ENCODE data around the gene ADAT3.

ADAT3 gene

DNA sequence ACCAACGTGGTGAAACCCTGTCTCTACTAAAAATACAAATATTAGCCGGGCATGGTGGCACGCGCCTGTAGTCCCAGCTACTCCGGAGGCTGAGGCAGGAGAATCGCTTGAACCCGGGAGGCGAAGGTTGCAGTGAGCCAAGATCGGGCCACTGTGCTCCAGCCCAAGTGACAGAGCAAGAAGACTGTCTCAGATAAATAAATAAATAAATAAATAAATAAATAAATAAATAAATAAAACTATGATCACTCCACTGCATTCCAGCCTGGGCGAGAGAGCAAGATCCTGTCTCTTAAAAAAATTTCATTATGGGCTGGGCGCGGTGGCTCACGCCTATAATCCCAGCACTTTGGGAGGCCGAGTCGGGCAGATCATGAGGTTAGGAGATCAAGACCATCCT, 18.8 kb upstream of the ADAT3 start (continued):
- TF ChIP-seq ZNF121 (tag by site-specific recombination; IDR thresholded peaks at IDR 0.05): peak; percentile 39; the same call in 1 of the 2 replicates

DNA sequence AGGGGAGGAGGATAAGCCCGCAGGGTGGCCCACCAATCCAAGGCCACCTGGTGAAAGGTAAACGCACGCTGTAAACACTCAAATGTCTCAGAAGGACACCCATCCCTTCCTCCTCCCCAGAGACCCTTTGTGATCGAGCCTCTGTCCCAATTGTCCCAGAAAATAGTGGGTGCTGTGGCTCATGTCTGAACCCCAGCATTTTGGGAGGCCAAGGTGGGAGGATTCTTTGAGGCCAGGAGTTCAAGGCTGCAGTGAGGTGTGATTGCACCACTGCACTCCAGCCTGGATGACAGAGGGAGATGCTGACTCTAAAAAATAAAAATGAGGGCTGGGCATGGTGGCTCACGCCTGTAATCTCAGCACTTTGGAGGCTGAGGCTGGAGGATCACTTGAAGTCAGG, 16.8 kb upstream of the ADAT3 start:
- ChIA-PET CTCF (interaction anchor here (0.6 kb wide), 1 partner anchor 14 kb away, joined by 5 read pairs; no protein-coding TSS in a partner anchor), POLR2A (no interaction called here)
- Histone ChIP-seq H3K27ac (ENCODE audit: extremely low read depth, low read depth, low read length) (no peak overlapping the region), H3K4me1 (ENCODE audit: control insufficient read depth, insufficient read depth, low read length) (peaks cover 8% of the 10 kb centered on the region), H3K9me3 (ENCODE audit: control insufficient read depth, insufficient read depth, low read depth, low read length) (no peaks in the 10 kb centered on the region), H3K4me3 (ENCODE audit: low read depth, low read length) (no peak overlapping the region), H3K36me3 (ENCODE audit: control insufficient read depth in 2 of 2, insufficient read depth in 1 of 2, low read length in 2 of 2) (no peaks in the 10 kb centered on the region)
- no peak for TF ChIP-seq ZNF585B (tag by site-specific recombination; IDR thresholded peaks at IDR 0.05)
- no peak for TF ChIP-seq ZNF350 (tag by site-specific recombination; IDR thresholded peaks at IDR 0.05)

DNA sequence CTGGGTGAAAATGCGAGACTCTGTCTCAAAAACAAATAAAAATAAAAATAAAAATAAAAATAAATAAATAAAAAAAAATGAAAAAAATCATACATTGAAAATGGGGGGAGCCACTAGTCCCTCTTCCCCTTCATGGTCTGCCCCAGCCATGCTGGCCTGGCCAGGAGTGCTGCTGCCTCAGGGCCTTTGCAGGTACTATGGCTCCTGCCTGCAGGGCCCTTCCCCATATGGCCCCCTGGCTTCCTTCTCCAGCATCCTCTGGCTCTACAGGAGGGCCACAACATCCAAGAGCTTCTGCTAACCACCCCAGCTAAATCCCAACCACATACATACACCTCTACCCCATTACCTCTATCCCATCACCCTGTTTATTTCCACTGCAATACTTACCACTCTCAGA, 15.3 kb upstream of the ADAT3 start:
- Histone ChIP-seq H3K27ac (ENCODE audit: extremely low read depth, low read depth, low read length) (no peak overlapping the region), H3K4me1 (ENCODE audit: control insufficient read depth, insufficient read depth, low read length) (no peaks in the 10 kb centered on the region; the same call in 1 of the 2 replicates), H3K9me3 (ENCODE audit: control insufficient read depth, insufficient read depth, low read depth, low read length) (no peaks in the 10 kb centered on the region), H3K4me3 (ENCODE audit: low read depth, low read length) (no peak overlapping the region), H3K36me3 (ENCODE audit: control insufficient read depth in 2 of 2, insufficient read depth in 1 of 2, low read length in 2 of 2) (no peaks in the 10 kb centered on the region)
- TF ChIP-seq ZNF664 (tag by site-specific recombination; IDR thresholded peaks at IDR 0.05) (no peak), GLIS1 (tag by site-specific recombination; IDR thresholded peaks at IDR 0.05) (peak; percentile 37; the same call in 1 of the 2 replicates), SCRT2 (tag by site-specific recombination; IDR thresholded peaks at IDR 0.05) (no peak), ZNF335 (tag by site-specific recombination; conservative IDR thresholded peaks at IDR 0.05) (peak; percentile 39; the same call in 1 of the 2 replicates), ZNF623 (tag by site-specific recombination; IDR thresholded peaks at IDR 0.05) (peak; percentile 93), ZNF658 (tag by site-specific recombination; IDR thresholded peaks at IDR 0.05) (no peak), GLIS2 (tag by site-specific recombination; IDR thresholded peaks at IDR 0.05) (peak; percentile 15; the same call in 1 of the 2 replicates)
- TF ChIP-seq, protein P1, sequence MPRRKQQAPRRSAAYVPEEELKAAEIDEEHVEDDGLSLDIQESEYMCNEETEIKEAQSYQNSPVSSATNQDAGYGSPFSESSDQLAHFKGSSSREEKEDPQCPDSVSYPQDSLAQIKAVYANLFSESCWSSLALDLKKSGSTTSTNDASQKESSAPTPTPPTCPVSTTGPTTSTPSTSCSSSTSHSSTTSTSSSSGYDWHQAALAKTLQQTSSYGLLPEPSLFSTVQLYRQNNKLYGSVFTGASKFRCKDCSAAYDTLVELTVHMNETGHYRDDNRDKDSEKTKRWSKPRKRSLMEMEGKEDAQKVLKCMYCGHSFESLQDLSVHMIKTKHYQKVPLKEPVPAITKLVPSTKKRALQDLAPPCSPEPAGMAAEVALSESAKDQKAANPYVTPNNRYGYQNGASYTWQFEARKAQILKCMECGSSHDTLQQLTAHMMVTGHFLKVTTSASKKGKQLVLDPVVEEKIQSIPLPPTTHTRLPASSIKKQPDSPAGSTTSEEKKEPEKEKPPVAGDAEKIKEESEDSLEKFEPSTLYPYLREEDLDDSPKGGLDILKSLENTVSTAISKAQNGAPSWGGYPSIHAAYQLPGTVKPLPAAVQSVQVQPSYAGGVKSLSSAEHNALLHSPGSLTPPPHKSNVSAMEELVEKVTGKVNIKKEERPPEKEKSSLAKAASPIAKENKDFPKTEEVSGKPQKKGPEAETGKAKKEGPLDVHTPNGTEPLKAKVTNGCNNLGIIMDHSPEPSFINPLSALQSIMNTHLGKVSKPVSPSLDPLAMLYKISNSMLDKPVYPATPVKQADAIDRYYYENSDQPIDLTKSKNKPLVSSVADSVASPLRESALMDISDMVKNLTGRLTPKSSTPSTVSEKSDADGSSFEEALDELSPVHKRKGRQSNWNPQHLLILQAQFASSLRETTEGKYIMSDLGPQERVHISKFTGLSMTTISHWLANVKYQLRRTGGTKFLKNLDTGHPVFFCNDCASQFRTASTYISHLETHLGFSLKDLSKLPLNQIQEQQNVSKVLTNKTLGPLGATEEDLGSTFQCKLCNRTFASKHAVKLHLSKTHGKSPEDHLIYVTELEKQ (tag by site-specific recombination; IDR thresholded peaks at IDR 0.05; ENCODE audit: borderline replicate concordance): no peak
- TF ChIP-seq, protein P2, sequence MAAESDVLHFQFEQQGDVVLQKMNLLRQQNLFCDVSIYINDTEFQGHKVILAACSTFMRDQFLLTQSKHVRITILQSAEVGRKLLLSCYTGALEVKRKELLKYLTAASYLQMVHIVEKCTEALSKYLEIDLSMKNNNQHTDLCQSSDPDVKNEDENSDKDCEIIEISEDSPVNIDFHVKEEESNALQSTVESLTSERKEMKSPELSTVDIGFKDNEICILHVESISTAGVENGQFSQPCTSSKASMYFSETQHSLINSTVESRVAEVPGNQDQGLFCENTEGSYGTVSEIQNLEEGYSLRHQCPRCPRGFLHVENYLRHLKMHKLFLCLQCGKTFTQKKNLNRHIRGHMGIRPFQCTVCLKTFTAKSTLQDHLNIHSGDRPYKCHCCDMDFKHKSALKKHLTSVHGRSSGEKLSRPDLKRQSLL (tag by site-specific recombination; IDR thresholded peaks at IDR 0.05): peak; percentile 34; the same call in 1 of the 2 replicates
- ChIA-PET POLR2A (no interaction called here), CTCF (interaction anchor here (0.6 kb wide), 1 partner anchor 262 kb away, joined by 4 read pairs; no protein-coding TSS in a partner anchor)

DNA sequence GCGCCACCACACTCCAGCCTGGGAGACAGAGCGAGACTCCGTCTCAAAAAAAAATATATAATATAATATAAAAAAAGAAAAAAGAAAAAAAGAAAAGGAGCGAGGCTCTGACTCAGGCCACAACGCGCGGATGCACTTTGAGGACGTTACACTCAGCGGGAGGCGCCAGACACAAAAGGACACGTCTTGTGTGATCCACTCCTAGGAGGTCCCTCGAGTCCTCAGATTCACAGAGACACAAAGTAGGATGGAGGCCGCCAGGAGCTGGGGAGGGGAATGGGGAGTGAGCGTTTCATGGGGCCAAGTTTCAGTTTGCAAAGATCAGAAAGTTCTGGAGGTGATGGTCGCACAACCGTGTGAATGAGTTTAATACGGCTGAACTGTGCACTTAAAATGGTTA, 11.4 kb upstream of the ADAT3 start:
- Histone ChIP-seq H3K36me3 (ENCODE audit: control insufficient read depth in 2 of 2, insufficient read depth in 1 of 2, low read length in 2 of 2) (no peaks in the 10 kb centered on the region), H3K9me3 (ENCODE audit: control insufficient read depth, insufficient read depth, low read depth, low read length) (no peaks in the 10 kb centered on the region), H3K4me1 (ENCODE audit: control insufficient read depth, insufficient read depth, low read length) (no peaks in the 10 kb centered on the region; the same call in 1 of the 2 replicates), H3K27ac (ENCODE audit: extremely low read depth, low read depth, low read length) (no peak overlapping the region), H3K4me3 (ENCODE audit: low read depth, low read length) (no peak overlapping the region)
- ChIA-PET POLR2A (no interaction called here), CTCF (no interaction called here)
- TF ChIP-seq SALL2 (tag by site-specific recombination; IDR thresholded peaks at IDR 0.05; ENCODE audit: borderline replicate concordance): no peak
- no peak for TF ChIP-seq ZNF596 (tag by site-specific recombination; IDR thresholded peaks at IDR 0.05)
